Liver (tissue), 9 donors: ENCODE results near the gene COPE. TPM values are rescaled to one million over a fixed set of nuclear protein-coding genes. Genes with fewer than 3 reads are reported as not detected.

ENCODE experiments used
- DNase-seq: peaks from one replicate; pipeline ENCODE4 v3.0.0-alpha.2; 2017; ENCODE audit warnings: low spot score
- H3K27ac ChIP-seq, 2 donors: one replicate each; pipeline ENCODE4 v1.7.0; 2013; ENCODE audit warnings: inconsistent platforms in 2 of 2, low read length in 2 of 2, control low read depth in 1 of 2, low read depth in 1 of 2, mild to moderate bottlenecking in 1 of 2
- H3K27me3 ChIP-seq, 4 donors: one replicate each; pipeline versions ENCODE4 v1.6.1 to v1.7.0; 2013; ENCODE audit warnings: low read length in 3 of 4, inconsistent platforms in 1 of 4, mild to moderate bottlenecking in 1 of 4, moderate library complexity in 1 of 4; ENCODE audit not compliant: control insufficient read depth in 4 of 4, insufficient read depth in 4 of 4
- H3K36me3 ChIP-seq, 4 donors: one replicate each; pipeline versions ENCODE4 v1.6.1 to v1.7.0; 2013; ENCODE audit warnings: low read length in 3 of 4, mild to moderate bottlenecking in 3 of 4, low read depth in 1 of 4, moderate library complexity in 1 of 4; ENCODE audit not compliant: control insufficient read depth in 4 of 4, insufficient read depth in 3 of 4
- H3K4me1 ChIP-seq, 4 donors: one replicate each; pipeline versions ENCODE4 v1.6.1 to v1.7.0; 2013; ENCODE audit warnings: low read length in 3 of 4, mild to moderate bottlenecking in 3 of 4, moderate library complexity in 1 of 4; ENCODE audit not compliant: control insufficient read depth in 4 of 4, insufficient read depth in 4 of 4
- H3K4me3 ChIP-seq, 3 donors: one replicate each; pipeline versions ENCODE4 v1.6.1 to v1.7.0; 2013; ENCODE audit warnings: low read length in 3 of 3, control low read depth in 1 of 3, low read depth in 1 of 3, mild to moderate bottlenecking in 1 of 3
- H3K9ac ChIP-seq, 2 donors: one replicate each; pipeline ENCODE4 v1.7.0; 2013; ENCODE audit warnings: low read length in 2 of 2, mild to moderate bottlenecking in 2 of 2, moderate library complexity in 2 of 2, control low read depth in 1 of 2, low read depth in 1 of 2
- H3K9me3 ChIP-seq, 4 donors: one replicate each; pipeline versions ENCODE4 v1.6.1 to v1.7.0; 2013; ENCODE audit warnings: low read length in 3 of 4; ENCODE audit not compliant: control insufficient read depth in 4 of 4
- EGR1 ChIP-seq, 2 donors: IDR thresholded peaks; 2 replicates each; pipeline ENCODE4 v1.6.1; 2016 to 2018; ENCODE audit warnings: antibody characterized with exemption in 2 of 2, low read depth in 2 of 2
- FOXA1 ChIP-seq: IDR thresholded peaks from 2 replicates; pipeline ENCODE4 v1.6.1; 2016; ENCODE audit warnings: antibody characterized with exemption
- FOXA2 ChIP-seq: IDR thresholded peaks from 2 replicates; pipeline ENCODE4 v1.6.1; 2016; ENCODE audit warnings: antibody characterized with exemption
- GABPA ChIP-seq, 2 donors: IDR thresholded peaks in 1 of 2; conservative IDR thresholded peaks in 1 of 2; 2 replicates each; pipeline ENCODE4 v1.6.1; 2016; ENCODE audit warnings: antibody characterized with exemption in 2 of 2, mild to moderate bottlenecking in 1 of 2, moderate library complexity in 1 of 2
- HNF4A ChIP-seq, 2 donors: conservative IDR thresholded peaks; 2 replicates each; pipeline ENCODE4 v1.6.1; 2016; ENCODE audit warnings: antibody characterized with exemption in 2 of 2, mild to moderate bottlenecking in 2 of 2
- HNF4G ChIP-seq: IDR thresholded peaks from 2 replicates; pipeline ENCODE4 v1.6.1; 2016; ENCODE audit warnings: antibody characterized with exemption
- JUND ChIP-seq, 2 donors: IDR thresholded peaks; 2 replicates each; pipeline ENCODE4 v1.6.1; 2016; ENCODE audit warnings: antibody characterized with exemption in 2 of 2
- NR2F2 ChIP-seq: IDR thresholded peaks from 2 replicates; pipeline ENCODE4 v1.6.1; 2016; ENCODE audit warnings: antibody characterized with exemption
- RAD21 ChIP-seq, 2 donors: IDR thresholded peaks; 2 replicates each; pipeline ENCODE4 v1.6.1; 2016; ENCODE audit warnings: antibody characterized with exemption in 2 of 2, mild to moderate bottlenecking in 2 of 2
- RXRA ChIP-seq, 2 donors: IDR thresholded peaks; 2 replicates each; pipeline ENCODE4 v1.6.1; 2017 to 2018; ENCODE audit warnings: antibody characterized with exemption in 2 of 2, mild to moderate bottlenecking in 1 of 2
- SP1 ChIP-seq: IDR thresholded peaks from 2 replicates; pipeline ENCODE4 v1.6.1; 2018; ENCODE audit warnings: antibody characterized with exemption, mild to moderate bottlenecking
- TAF1 ChIP-seq: conservative IDR thresholded peaks from 2 replicates; pipeline ENCODE4 v1.6.1; 2016; ENCODE audit warnings: antibody characterized with exemption, mild to moderate bottlenecking
- YY1 ChIP-seq: IDR thresholded peaks from 2 replicates; pipeline ENCODE4 v1.6.1; 2016; ENCODE audit warnings: antibody characterized with exemption, mild to moderate bottlenecking
- WGBS: extraction: QIAGEN DNeasy Blood & Tissue Kit; methylation state at CpG from one replicate; pipeline ENCODE4 v1.1.7; 2013; 5-methylcytosine and 5-hydroxymethylcytosine counted together
- polyA plus RNA-seq, 2 donors: library from polyadenylated mRNA; stranded (reverse) in 1 of 2; unstranded in 1 of 2; fragments of 200-250 nt in 1 of 2; fragments of >200 nt in 1 of 2; fragmentation: Nextera tagmentation in 1 of 2; extraction: Ambion mirVana in 1 of 2; gene quantifications; one replicate each; pipeline versions ENCODE4 v1.2.1 to v1.2.3, GENCODE V29; 2013 to 2015
- total RNA-seq, 2 donors: library from RNA; depleted of rRNA; stranded (reverse); fragments of >200 nt; gene quantifications; one replicate each; pipeline ENCODE4 v1.2.3, GENCODE V29; 2014
- TF ChIP-seq, protein P1 (sequence below): fragments of 150-350 bp; IDR thresholded peaks from 2 replicates; pipeline ENCODE4 v1.5.1; 2017; ENCODE audit warnings: improper control_type of control experiment, low read depth, low read length; ENCODE audit not compliant: missing input control
- TF ChIP-seq, protein P2 (sequence below): IDR thresholded peaks from 2 replicates; pipeline ENCODE4 v1.6.1; 2016; ENCODE audit warnings: antibody characterized with exemption
- TF ChIP-seq, protein P3 (sequence below): IDR thresholded peaks from 2 replicates; pipeline ENCODE4 v1.6.1; 2016; ENCODE audit warnings: antibody characterized with exemption
- TF ChIP-seq, protein P4 (sequence below): IDR thresholded peaks from 2 replicates; pipeline ENCODE4 v1.6.1; 2016; ENCODE audit warnings: antibody characterized with exemption, mild to moderate bottlenecking
- donor health status: healthy.
- donor health status: healthy.
- donor health status: healthy.
- donor health status: healthy.
- donor health status: healthy.

Gene COPE
- total and polyA plus RNA-seq, 4 donors: 103 to 204 (median 142) TPM

DNA sequence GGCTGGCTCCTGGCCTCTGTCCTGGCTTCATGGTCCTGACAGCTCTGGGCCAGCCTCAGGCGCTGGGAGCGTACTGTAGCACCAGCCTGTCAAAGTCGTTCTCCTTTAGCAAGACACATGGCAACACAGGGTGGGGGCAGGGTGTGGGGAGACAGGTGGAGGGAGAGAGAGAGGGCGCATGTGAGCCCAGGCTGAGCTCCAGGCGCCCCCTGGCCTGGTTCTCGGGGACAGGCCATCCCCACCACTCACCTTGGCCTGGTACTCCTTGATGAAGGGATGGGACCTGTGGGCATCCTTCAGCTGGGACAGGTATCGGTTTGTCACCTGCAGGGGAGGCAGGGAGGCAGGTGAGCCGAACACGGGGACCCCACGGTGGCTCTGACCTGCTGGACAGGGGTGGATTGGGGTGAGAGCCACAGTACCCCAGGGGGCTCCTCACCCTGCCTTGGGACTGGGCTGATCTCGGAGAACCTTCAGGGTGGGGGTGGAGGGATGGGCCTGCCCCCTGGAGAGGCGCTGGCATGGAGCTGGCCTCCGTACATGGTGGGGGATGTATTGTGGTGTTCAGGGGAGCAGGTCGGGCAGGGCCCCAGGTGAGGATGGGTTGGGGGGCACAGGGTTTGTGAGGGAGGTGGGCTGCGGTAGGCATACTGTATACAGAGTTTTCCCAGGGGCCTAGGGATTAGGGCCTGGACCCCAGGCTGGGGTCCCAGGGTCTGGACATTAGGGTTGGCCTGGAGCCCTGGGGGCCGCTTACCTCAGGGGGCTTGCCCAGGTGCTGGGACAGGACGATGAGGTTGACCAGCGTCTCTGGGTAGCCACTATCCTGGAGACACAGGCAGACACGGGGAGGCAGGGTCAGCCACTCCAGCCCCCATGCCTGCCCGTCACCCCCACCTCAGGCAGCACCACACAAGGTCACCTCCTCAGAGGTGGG lies 19.3 kb downstream of the COPE start (continued):
- TF ChIP-seq, protein P1, sequence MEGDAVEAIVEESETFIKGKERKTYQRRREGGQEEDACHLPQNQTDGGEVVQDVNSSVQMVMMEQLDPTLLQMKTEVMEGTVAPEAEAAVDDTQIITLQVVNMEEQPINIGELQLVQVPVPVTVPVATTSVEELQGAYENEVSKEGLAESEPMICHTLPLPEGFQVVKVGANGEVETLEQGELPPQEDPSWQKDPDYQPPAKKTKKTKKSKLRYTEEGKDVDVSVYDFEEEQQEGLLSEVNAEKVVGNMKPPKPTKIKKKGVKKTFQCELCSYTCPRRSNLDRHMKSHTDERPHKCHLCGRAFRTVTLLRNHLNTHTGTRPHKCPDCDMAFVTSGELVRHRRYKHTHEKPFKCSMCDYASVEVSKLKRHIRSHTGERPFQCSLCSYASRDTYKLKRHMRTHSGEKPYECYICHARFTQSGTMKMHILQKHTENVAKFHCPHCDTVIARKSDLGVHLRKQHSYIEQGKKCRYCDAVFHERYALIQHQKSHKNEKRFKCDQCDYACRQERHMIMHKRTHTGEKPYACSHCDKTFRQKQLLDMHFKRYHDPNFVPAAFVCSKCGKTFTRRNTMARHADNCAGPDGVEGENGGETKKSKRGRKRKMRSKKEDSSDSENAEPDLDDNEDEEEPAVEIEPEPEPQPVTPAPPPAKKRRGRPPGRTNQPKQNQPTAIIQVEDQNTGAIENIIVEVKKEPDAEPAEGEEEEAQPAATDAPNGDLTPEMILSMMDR: no peak
- TF ChIP-seq FOXA2: no peak

DNA sequence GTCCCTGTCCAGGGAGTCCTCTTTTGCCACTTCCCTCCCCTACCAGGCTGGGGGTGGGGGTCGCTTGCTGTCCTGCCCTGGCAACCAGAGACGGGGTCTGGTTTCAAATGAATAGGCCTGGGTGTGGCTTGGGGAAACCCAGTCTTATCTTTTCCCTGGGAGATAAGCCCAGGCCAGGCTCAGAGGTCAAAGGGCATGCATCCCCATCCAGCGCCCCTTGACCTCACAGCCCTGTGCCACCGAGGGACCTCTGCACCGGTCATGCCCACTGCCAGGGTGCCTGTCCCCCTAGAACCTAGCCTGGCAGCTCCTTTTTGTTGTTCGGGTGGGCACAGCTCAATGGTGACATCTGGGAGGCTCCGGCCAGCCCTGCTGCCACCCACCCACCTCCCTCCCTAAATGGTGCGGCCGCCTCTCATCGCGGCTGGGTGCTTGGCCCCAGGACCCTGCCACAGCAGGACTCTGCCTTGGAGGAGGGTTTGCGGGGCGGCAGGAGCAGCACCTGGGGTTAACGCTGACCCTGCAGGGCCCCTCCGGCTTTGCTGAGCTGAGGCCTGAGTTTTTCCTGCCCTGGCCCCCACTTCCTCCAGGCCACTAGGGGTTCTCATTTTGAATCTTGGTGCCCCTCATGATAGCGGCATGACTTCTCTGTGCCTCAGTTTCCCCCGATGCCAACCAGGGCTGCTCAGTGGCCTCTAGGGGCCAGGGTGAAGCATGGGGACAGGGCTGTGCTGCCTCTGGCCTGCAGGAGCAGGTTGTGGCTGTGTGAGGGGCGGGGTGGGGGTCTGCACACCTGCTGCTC lies 20.4 kb downstream of the COPE start:
- Histone ChIP-seq H3K9ac (no peak overlapping the region), H3K36me3 (peaks cover 0 to 34% (median 8%) of the 10 kb centered on the region in 4 donors), H3K9me3 (no peaks in the 10 kb centered on the region), H3K27me3 (peaks cover 0 to 5% (median 0%) of the 10 kb centered on the region in 4 donors), H3K4me1 (peaks cover 2 to 21% (median 10%) of the 10 kb centered on the region in 4 donors), H3K27ac (no peak overlapping the region), H3K4me3 (no peak overlapping the region)
- 72% methylated on average over 18 of the region's 18 CpGs for WGBS
- no peak for DNase-seq
- TF ChIP-seq, protein P2, sequence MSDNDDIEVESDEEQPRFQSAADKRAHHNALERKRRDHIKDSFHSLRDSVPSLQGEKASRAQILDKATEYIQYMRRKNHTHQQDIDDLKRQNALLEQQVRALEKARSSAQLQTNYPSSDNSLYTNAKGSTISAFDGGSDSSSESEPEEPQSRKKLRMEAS: no peak
- TF ChIP-seq HNF4A (conservative IDR thresholded peaks at IDR 0.05): peak in 1 of 2 donors; percentile 23

DNA sequence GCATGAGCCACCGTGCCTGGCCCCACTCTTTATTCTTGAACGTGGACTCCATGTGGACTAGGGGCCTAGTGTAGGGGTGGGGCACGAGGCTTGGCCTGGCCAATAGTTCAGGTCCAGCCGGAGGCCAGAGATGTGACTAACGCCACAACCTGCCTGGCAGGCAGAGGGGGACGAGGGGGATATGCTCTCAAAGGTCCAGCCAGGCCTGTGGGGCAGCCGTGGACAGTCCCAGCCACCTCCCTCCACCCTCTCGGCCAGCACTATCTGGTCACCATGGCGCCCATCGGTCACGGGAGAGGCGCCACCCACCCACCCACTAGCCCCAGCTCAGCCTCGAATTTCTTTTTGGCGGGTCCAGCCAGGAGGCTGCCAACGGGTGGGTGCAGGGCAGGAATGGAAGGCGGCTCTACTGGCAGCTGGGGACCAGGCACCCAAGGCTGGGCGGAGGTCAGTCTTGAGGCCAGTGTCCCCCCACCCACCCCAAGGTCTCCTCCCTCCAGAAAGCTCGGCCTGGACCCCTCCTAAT lies 21.0 kb downstream of the COPE start:
- H3K27ac ChIP-seq: no peak overlapping the region
- DNase-seq: no peak
- no peak overlapping the region for H3K9ac ChIP-seq
- WGBS: 60% methylated on average over 18 of the region's 18 CpGs
- peaks cover 0 to 29% (median 8%) of the 10 kb centered on the region in 4 donors for H3K36me3 ChIP-seq
- H3K9me3 ChIP-seq: no peaks in the 10 kb centered on the region
- H3K27me3 ChIP-seq: peaks cover 0 to 5% (median 0%) of the 10 kb centered on the region in 4 donors
- H3K4me1 ChIP-seq: peaks cover 2 to 21% (median 10%) of the 10 kb centered on the region in 4 donors
- H3K4me3 ChIP-seq: no peak overlapping the region
- TF ChIP-seq TAF1: no peak
- TF ChIP-seq, protein P2: no peak
- no peak for TF ChIP-seq HNF4G
- no peak for TF ChIP-seq FOXA2
- TF ChIP-seq, protein P1: no peak
- no peak for TF ChIP-seq SP1
- no peak for TF ChIP-seq FOXA1
- TF ChIP-seq RXRA (IDR thresholded peaks at IDR 0.05): no peak
- TF ChIP-seq RAD21 (IDR thresholded peaks at IDR 0.05): no peak
- TF ChIP-seq NR2F2: no peak
- TF ChIP-seq, protein P3, sequence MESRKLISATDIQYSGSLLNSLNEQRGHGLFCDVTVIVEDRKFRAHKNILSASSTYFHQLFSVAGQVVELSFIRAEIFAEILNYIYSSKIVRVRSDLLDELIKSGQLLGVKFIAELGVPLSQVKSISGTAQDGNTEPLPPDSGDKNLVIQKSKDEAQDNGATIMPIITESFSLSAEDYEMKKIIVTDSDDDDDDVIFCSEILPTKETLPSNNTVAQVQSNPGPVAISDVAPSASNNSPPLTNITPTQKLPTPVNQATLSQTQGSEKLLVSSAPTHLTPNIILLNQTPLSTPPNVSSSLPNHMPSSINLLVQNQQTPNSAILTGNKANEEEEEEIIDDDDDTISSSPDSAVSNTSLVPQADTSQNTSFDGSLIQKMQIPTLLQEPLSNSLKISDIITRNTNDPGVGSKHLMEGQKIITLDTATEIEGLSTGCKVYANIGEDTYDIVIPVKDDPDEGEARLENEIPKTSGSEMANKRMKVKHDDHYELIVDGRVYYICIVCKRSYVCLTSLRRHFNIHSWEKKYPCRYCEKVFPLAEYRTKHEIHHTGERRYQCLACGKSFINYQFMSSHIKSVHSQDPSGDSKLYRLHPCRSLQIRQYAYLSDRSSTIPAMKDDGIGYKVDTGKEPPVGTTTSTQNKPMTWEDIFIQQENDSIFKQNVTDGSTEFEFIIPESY: no peak
- TF ChIP-seq EGR1 (IDR thresholded peaks at IDR 0.05; ENCODE audit: low read depth in 2 of 2): no peak
- TF ChIP-seq, protein P4, sequence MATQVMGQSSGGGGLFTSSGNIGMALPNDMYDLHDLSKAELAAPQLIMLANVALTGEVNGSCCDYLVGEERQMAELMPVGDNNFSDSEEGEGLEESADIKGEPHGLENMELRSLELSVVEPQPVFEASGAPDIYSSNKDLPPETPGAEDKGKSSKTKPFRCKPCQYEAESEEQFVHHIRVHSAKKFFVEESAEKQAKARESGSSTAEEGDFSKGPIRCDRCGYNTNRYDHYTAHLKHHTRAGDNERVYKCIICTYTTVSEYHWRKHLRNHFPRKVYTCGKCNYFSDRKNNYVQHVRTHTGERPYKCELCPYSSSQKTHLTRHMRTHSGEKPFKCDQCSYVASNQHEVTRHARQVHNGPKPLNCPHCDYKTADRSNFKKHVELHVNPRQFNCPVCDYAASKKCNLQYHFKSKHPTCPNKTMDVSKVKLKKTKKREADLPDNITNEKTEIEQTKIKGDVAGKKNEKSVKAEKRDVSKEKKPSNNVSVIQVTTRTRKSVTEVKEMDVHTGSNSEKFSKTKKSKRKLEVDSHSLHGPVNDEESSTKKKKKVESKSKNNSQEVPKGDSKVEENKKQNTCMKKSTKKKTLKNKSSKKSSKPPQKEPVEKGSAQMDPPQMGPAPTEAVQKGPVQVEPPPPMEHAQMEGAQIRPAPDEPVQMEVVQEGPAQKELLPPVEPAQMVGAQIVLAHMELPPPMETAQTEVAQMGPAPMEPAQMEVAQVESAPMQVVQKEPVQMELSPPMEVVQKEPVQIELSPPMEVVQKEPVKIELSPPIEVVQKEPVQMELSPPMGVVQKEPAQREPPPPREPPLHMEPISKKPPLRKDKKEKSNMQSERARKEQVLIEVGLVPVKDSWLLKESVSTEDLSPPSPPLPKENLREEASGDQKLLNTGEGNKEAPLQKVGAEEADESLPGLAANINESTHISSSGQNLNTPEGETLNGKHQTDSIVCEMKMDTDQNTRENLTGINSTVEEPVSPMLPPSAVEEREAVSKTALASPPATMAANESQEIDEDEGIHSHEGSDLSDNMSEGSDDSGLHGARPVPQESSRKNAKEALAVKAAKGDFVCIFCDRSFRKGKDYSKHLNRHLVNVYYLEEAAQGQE: no peak
- TF ChIP-seq JUND (IDR thresholded peaks at IDR 0.05): no peak
- TF ChIP-seq HNF4A (conservative IDR thresholded peaks at IDR 0.05): no peak
- TF ChIP-seq GABPA (IDR thresholded peaks at IDR 0.05 in 1 of 2, conservative IDR thresholded peaks at IDR 0.05 in 1 of 2): no peak
- no peak for TF ChIP-seq YY1
